Sigmoid colon (tissue), 4 donors: ENCODE measurements around the gene DBX2.

Source experiments
- EP300 ChIP-seq, 4 donors: sonication (generic); formaldehyde crosslinking; IDR thresholded peaks; one replicate each; pipeline ENCODE4 v1.6.1; 2017; ENCODE audit warnings: antibody characterized with exemption in 4 of 4
- POLR2A ChIP-seq, 2 donors: fragments of 450-650 bp; IDR thresholded peaks; one replicate each; pipeline ENCODE4 v1.6.1; 2016; ENCODE audit warnings: antibody characterized with exemption in 2 of 2, mild to moderate bottlenecking in 2 of 2, moderate library complexity in 2 of 2
- TF ChIP-seq, protein P1 (sequence below), 4 experiments: fragments of 450-650 bp in 3 of 4; fragments of 200-600 bp in 1 of 4; IDR thresholded peaks; one replicate each; pipeline ENCODE4 v1.5.1; 2016 to 2019; ENCODE audit warnings: antibody characterized with exemption in 4 of 4, mild to moderate bottlenecking in 3 of 4, moderate library complexity in 2 of 4

DNA sequence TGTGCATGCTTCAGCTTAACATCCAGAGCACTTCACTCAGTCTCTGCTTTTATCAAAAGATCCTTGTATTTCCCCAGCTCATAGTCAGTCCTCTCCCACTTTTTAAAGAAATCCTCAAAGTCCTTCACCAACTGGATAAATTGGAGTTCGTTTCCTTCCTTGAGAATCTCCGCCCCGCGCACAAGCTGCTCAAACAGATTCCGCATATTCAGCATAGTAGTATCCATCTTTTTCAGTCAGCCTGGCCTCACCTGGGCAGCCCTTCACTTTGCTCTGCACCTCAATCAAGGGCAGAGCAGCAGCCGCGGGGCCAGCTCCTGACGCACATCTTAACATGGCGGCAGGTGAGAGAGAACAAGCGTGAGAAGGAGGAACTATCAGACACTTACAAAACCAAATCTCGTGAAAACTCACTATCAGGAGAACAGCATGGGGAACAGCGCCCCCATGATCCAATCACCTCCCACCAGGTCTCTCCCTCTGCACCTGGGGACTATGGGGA, 14.3 kb upstream of the DBX2 start:
- TF ChIP-seq, protein P1, sequence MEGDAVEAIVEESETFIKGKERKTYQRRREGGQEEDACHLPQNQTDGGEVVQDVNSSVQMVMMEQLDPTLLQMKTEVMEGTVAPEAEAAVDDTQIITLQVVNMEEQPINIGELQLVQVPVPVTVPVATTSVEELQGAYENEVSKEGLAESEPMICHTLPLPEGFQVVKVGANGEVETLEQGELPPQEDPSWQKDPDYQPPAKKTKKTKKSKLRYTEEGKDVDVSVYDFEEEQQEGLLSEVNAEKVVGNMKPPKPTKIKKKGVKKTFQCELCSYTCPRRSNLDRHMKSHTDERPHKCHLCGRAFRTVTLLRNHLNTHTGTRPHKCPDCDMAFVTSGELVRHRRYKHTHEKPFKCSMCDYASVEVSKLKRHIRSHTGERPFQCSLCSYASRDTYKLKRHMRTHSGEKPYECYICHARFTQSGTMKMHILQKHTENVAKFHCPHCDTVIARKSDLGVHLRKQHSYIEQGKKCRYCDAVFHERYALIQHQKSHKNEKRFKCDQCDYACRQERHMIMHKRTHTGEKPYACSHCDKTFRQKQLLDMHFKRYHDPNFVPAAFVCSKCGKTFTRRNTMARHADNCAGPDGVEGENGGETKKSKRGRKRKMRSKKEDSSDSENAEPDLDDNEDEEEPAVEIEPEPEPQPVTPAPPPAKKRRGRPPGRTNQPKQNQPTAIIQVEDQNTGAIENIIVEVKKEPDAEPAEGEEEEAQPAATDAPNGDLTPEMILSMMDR (IDR thresholded peaks at IDR 0.05): no peak
- TF ChIP-seq POLR2A (IDR thresholded peaks at IDR 0.05): no peak
- no peak for TF ChIP-seq EP300 (IDR thresholded peaks at IDR 0.05)
